Endothelial cell of umbilical vein (primary cell): ENCODE data around the gene H2BK1. TPM values are rescaled to one million over a fixed set of nuclear protein-coding genes. Genes with fewer than 3 reads are reported as not detected.

Source experiments
- BruUV-seq: library from RNA; stranded (reverse); fragments of 400-500 nt; replicated peaks from 2 replicates; lab custom pipeline; 2021; lab: Mats Ljungman, UMichigan
- CTCF ChIA-PET: fragments of 300-600, 350-600 bp; sonication (Branson Sonifier 250); formaldehyde crosslinking; loops from one replicate; lab custom pipeline; 2021; ENCODE audit warnings: antibody characterized with exemption, inconsistent platforms; lab: Charles Lee
- POLR2A ChIA-PET: fragments of 300-600, 350-600 bp; sonication (Branson Sonifier 250); formaldehyde crosslinking; loops from one replicate; lab custom pipeline; 2021; ENCODE audit warnings: antibody characterized with exemption, inconsistent platforms; lab: Charles Lee
- DNase-seq: peaks from one replicate; pipeline ENCODE4 v3.0.0-alpha.2; 2011; ENCODE audit warnings: low read depth, low spot score
- FAIRE-seq: peaks from 2 replicates; lab custom pipeline; 2011; peaks lifted over from hg19 to GRCh38; lab: Jason Lieb, UNC
- H2AFZ ChIP-seq: 2 replicates; pipeline ENCODE4 v1.6.0; 2012; ENCODE audit warnings: low read depth, low read length, control low read depth, inconsistent platforms
- H3K27ac ChIP-seq: 2 replicates; pipeline ENCODE4 v1.5.1; 2011; ENCODE audit warnings: low read depth, mild to moderate bottlenecking, control low read depth, low read length, moderate library complexity; ENCODE audit not compliant: insufficient read depth
- H3K27me3 ChIP-seq, 2 experiments: 2 replicates each; pipeline versions ENCODE4 v1.6.0 to v1.6.1; 2011; ENCODE audit warnings: low read length in 2 of 2, mixed read lengths in 1 of 2; ENCODE audit not compliant: control insufficient read depth in 2 of 2, insufficient read depth in 2 of 2
- H3K36me3 ChIP-seq, 2 experiments: 2 replicates in 1 of 2; 3 replicates in 1 of 2; pipeline ENCODE4 v1.5.1; 2011; ENCODE audit warnings: low read length in 2 of 2, mild to moderate bottlenecking in 1 of 2, moderate library complexity in 1 of 2; ENCODE audit not compliant: control insufficient read depth in 2 of 2, insufficient read depth in 2 of 2; ENCODE audit errors: extremely low read depth in 1 of 2
- H3K4me1 ChIP-seq: 3 replicates; pipeline ENCODE4 v1.5.1; 2011; ENCODE audit warnings: mild to moderate bottlenecking, low read length; ENCODE audit not compliant: control insufficient read depth, insufficient read depth; ENCODE audit errors: extremely low read depth
- H3K4me2 ChIP-seq: 2 replicates; pipeline ENCODE4 v1.6.1; 2011; ENCODE audit warnings: low read length, control low read depth, mixed read lengths; ENCODE audit not compliant: insufficient read depth
- H3K4me3 ChIP-seq, 3 experiments: fragments of 200-600 bp in 1 of 3; sonication (generic), shearing (Covaris generic) in 1 of 3; replicated peaks in 1 of 3; 2 replicates each; pipeline ENCODE4 v1.5.1; 2011 to 2016; ENCODE audit warnings: control low read depth in 3 of 3, low read length in 3 of 3, mild to moderate bottlenecking in 2 of 3, inconsistent platforms in 1 of 3, low read depth in 1 of 3, moderate library complexity in 1 of 3; ENCODE audit not compliant: insufficient read depth in 1 of 3
- H3K79me2 ChIP-seq: 2 replicates; pipeline ENCODE4 v1.6.0; 2012; ENCODE audit warnings: low read length, inconsistent platforms; ENCODE audit not compliant: control insufficient read depth, insufficient read depth
- H3K9ac ChIP-seq: replicated peaks from 2 replicates; pipeline ENCODE3; 2011; ENCODE audit warnings: low read length, control low read depth; ENCODE audit not compliant: insufficient read depth; ENCODE audit errors: extremely low read depth
- H3K9me1 ChIP-seq: replicated peaks from 3 replicates; pipeline ENCODE4 v1.6.0; 2011; ENCODE audit warnings: mild to moderate bottlenecking, low read length; ENCODE audit not compliant: control insufficient read depth, insufficient read depth; ENCODE audit errors: extremely low read depth
- H3K9me3 ChIP-seq: replicated peaks from 2 replicates; pipeline ENCODE4 v1.5.1; 2012; ENCODE audit warnings: low read length, inconsistent platforms; ENCODE audit not compliant: control insufficient read depth, insufficient read depth
- H4K20me1 ChIP-seq: replicated peaks from 2 replicates; pipeline ENCODE3; 2011; ENCODE audit warnings: mild to moderate bottlenecking, low read length; ENCODE audit not compliant: control insufficient read depth, insufficient read depth; ENCODE audit errors: extremely low read depth
- EZH2 ChIP-seq: IDR thresholded peaks from 2 replicates; pipeline ENCODE4 v1.6.1; 2012; ENCODE audit warnings: borderline replicate concordance, low read depth, mild to moderate bottlenecking, moderate library complexity, low read length, inconsistent platforms; ENCODE audit not compliant: severe bottlenecking
- FOS ChIP-seq: IDR thresholded peaks from 2 replicates; pipeline ENCODE4 v1.6.1; 2011; ENCODE audit warnings: mild to moderate bottlenecking, low read length, moderate library complexity, borderline replicate concordance; ENCODE audit not compliant: insufficient read depth
- GATA2 ChIP-seq: IDR thresholded peaks from 2 replicates; pipeline ENCODE4 v1.7.0; 2011; ENCODE audit warnings: low read depth, mild to moderate bottlenecking, moderate library complexity, mixed read lengths, low read length; ENCODE audit not compliant: insufficient read length, insufficient read depth
- JUN ChIP-seq: IDR thresholded peaks from 2 replicates; pipeline ENCODE4 v1.6.1; 2011; ENCODE audit warnings: borderline replicate concordance, low read depth; ENCODE audit not compliant: insufficient read length, insufficient read depth
- MYC ChIP-seq: IDR thresholded peaks from one replicate; pipeline ENCODE4 v1.6.1; 2011; ENCODE audit warnings: mild to moderate bottlenecking, low read depth, low read length
- POLR2A ChIP-seq: IDR thresholded peaks from 2 replicates; pipeline ENCODE4 v1.6.1; 2012; ENCODE audit warnings: low read depth, mild to moderate bottlenecking, control low read depth, low read length
- POLR2AphosphoS5 ChIP-seq: IDR thresholded peaks from 2 replicates; pipeline ENCODE4 v1.6.1; 2012; ENCODE audit warnings: low read depth, mild to moderate bottlenecking, control low read depth, low read length, moderate library complexity; ENCODE audit not compliant: insufficient read depth
- dilution Hi-C: fragments of 300-500 bp; cut with MboI; formaldehyde crosslinking; loops from one replicate; pipeline ENCODE4 v1.15.0; 2019; ENCODE audit warnings: low sequenced_read_pairs; ENCODE audit not compliant: extremely low pct_ligation_motif_present
- intact Hi-C: fragments of 100-400 bp; cut with micrococcal nuclease; formaldehyde crosslinking; loops from one replicate; pipeline ENCODE4 v1.10.0; 2022
- polyA plus RNA-seq, 4 experiments: library from polyadenylated mRNA; depleted of rRNA in 3 of 4; stranded (reverse) in 3 of 4; unstranded in 1 of 4; fragments of >200 nt; gene quantifications; 2 replicates each; pipeline versions ENCODE4 v1.2.1 to v1.2.3, GENCODE V29; 2011 to 2012; ENCODE audit warnings: missing spikeins in 1 of 4
- total RNA-seq: library from RNA; stranded (reverse); gene quantifications from 2 replicates; pipeline ENCODE4 v1.2.3, GENCODE V29; 2021
- TF ChIP-seq, protein P1 (sequence below), 2 donors: IDR thresholded peaks; 1 replicate in 1 of 2; 2 replicates in 1 of 2; pipeline ENCODE4 v1.5.1; 2011; ENCODE audit warnings: low read length in 2 of 2, mild to moderate bottlenecking in 2 of 2, moderate library complexity in 2 of 2, control low read depth in 1 of 2, inconsistent platforms in 1 of 2, low read depth in 1 of 2; ENCODE audit not compliant: insufficient read depth in 1 of 2; ENCODE audit errors: extremely low read depth in 1 of 2
- TF ChIP-seq, protein P2 (sequence below): IDR thresholded peaks from 2 replicates; pipeline ENCODE4 v1.6.1; 2011; ENCODE audit not compliant: insufficient read depth, insufficient read length

The H2BK1 gene
- total and polyA plus RNA-seq, 2 donors (not counting 3 experiments of a cell fraction or from before 2014, with no cell fraction given) = not detected

GRCh38 chr7:151176401-151176800 is 33.9 kb downstream of the H2BK1 start:
- Histone ChIP-seq H3K79me2 (no peaks in the 10 kb centered on the region), H3K27me3 (peaks cover 3 to 12% of the 10 kb centered on the region in 2 experiments), H3K9me3 (no peaks in the 10 kb centered on the region), H2AFZ (no peak overlapping the region), H3K4me1 (no peaks in the 10 kb centered on the region), H3K27ac (no peak overlapping the region), H4K20me1 (no peaks in the 10 kb centered on the region), H3K9me1 (no peaks in the 10 kb centered on the region), H3K9ac (no peak overlapping the region), H3K4me3 (no peak overlapping the region), H3K36me3 (no peaks in the 10 kb centered on the region), H3K4me2 (no peak overlapping the region)
- DNase-seq = no peak
- intact Hi-C loops = no loop called here
- TF ChIP-seq POLR2A = no peak
- TF ChIP-seq, protein P1, sequence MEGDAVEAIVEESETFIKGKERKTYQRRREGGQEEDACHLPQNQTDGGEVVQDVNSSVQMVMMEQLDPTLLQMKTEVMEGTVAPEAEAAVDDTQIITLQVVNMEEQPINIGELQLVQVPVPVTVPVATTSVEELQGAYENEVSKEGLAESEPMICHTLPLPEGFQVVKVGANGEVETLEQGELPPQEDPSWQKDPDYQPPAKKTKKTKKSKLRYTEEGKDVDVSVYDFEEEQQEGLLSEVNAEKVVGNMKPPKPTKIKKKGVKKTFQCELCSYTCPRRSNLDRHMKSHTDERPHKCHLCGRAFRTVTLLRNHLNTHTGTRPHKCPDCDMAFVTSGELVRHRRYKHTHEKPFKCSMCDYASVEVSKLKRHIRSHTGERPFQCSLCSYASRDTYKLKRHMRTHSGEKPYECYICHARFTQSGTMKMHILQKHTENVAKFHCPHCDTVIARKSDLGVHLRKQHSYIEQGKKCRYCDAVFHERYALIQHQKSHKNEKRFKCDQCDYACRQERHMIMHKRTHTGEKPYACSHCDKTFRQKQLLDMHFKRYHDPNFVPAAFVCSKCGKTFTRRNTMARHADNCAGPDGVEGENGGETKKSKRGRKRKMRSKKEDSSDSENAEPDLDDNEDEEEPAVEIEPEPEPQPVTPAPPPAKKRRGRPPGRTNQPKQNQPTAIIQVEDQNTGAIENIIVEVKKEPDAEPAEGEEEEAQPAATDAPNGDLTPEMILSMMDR (IDR thresholded peaks at IDR 0.05; ENCODE audit: extremely low read depth in 1 of 2, insufficient read depth in 1 of 2, low read depth in 1 of 2, low read length in 2 of 2) = no peak
- no peak for TF ChIP-seq FOS
- TF ChIP-seq, protein P2, sequence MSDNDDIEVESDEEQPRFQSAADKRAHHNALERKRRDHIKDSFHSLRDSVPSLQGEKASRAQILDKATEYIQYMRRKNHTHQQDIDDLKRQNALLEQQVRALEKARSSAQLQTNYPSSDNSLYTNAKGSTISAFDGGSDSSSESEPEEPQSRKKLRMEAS = no peak
- TF ChIP-seq POLR2AphosphoS5 = no peak
- TF ChIP-seq MYC = no peak
- no peak for TF ChIP-seq GATA2
- no peak for TF ChIP-seq JUN
- no peak for TF ChIP-seq EZH2
- no peak for FAIRE-seq
- CTCF ChIA-PET = interaction anchor here (1.6 to 2.6 kb wide), 2 partner anchors 68 to 214 kb away, joined by 5 to 6 read pairs; no protein-coding TSS in a partner anchor
- BruUV-seq = no TSS peak
- dilution Hi-C loops = no loop called here
- POLR2A ChIA-PET = no interaction called here
